H7 (cell line): ENCODE results near the gene FGFBP3. TPM values are rescaled to one million over a fixed set of nuclear protein-coding genes. Genes with fewer than 3 reads are reported as not detected.
"Not testable (repeated sequence)": the region's sequence is repeated elsewhere in the genome, so short reads cannot be mapped to it uniquely, and the experiment has no call there.

Experiments used
- DNase-seq: peaks from one replicate; pipeline ENCODE4 v3.0.0; 2012
- H3K27me3 ChIP-seq: 2 replicates; pipeline ENCODE4 v1.6.0; 2011; ENCODE audit warnings: mild to moderate bottlenecking, low read length; ENCODE audit not compliant: control insufficient read depth, insufficient read depth
- H3K36me3 ChIP-seq: replicated peaks from 2 replicates; pipeline ENCODE4 v1.5.1; 2011; ENCODE audit warnings: low read length; ENCODE audit not compliant: control insufficient read depth, insufficient read depth
- H3K4me3 ChIP-seq: 2 replicates; pipeline ENCODE4 v1.5.1; 2011; ENCODE audit warnings: low read depth, mild to moderate bottlenecking, control low read depth, low read length, moderate library complexity; ENCODE audit not compliant: insufficient read depth
- total RNA-seq: library from RNA; depleted of rRNA; stranded (reverse); fragments of >200 nt; shearing (Covaris generic); gene quantifications from 2 replicates; pipeline ENCODE4 v1.2.3, GENCODE V29; 2014

The FGFBP3 gene
- total RNA-seq, 1 experiment from 2014 or later = 10.1 TPM

- H3K4me3 ChIP-seq = peak within 1 kb of the TSS; percentile 78
- DNase-seq = peak; percentile 85
- H3K27me3 ChIP-seq = no peaks in the 10 kb centered on the region
- H3K36me3 ChIP-seq = no peaks in the 10 kb centered on the region
Observed at GRCh38 chr10:91923371-91924211, 14.3 kb upstream of the FGFBP3 start, which contains the start of gene BTAF1. TSS of gene BTAF1 (plus strand) at chr10:91923770. CDS start at chr10:91924077, 307 bp downstream.

- Histone ChIP-seq H3K4me3 (no peak overlapping the region), H3K27me3 (no peaks in the 10 kb centered on the region), H3K36me3 (no peaks in the 10 kb centered on the region)
- no peak for DNase-seq
Observed at GRCh38 chr10:91919651-91920050, 10.4 kb upstream of the FGFBP3 start.

GRCh38 chr10:91910467-91910866, 1.2 kb upstream of the FGFBP3 start:
- no peak for DNase-seq
- no peak overlapping the region for H3K4me3 ChIP-seq
- H3K36me3 ChIP-seq = no peaks in the 10 kb centered on the region; the same call in 1 of the 2 replicates
- no peaks in the 10 kb centered on the region for H3K27me3 ChIP-seq

- Histone ChIP-seq H3K36me3 (no peaks in the 10 kb centered on the region; the same call in 1 of the 2 replicates), H3K4me3 (peak overlapping the region; percentile 76), H3K27me3 (no peaks in the 10 kb centered on the region)
- peak; percentile 84 for DNase-seq
Observed at GRCh38 chr10:91908337-91909116, 759 bp downstream of the FGFBP3 start.

- Histone ChIP-seq H3K27me3 (no peaks in the 10 kb centered on the region), H3K4me3 (peak overlapping the region; percentile 76), H3K36me3 (no peaks in the 10 kb centered on the region; the same call in 1 of the 2 replicates)
- no peak for DNase-seq
Observed at GRCh38 chr10:91907914-91908336, 1.4 kb downstream of the FGFBP3 start.

- Histone ChIP-seq H3K36me3 (no peaks in the 10 kb centered on the region; the same call in 1 of the 2 replicates), H3K27me3 (no peaks in the 10 kb centered on the region), H3K4me3 (peak overlapping the region; percentile 76)
- no peak for DNase-seq
Observed at GRCh38 chr10:91907033-91907594, 2.2 kb downstream of the FGFBP3 start.

- H3K36me3 ChIP-seq = no peaks in the 10 kb centered on the region; the same call in 1 of the 2 replicates
- no peak overlapping the region for H3K4me3 ChIP-seq
- no peaks in the 10 kb centered on the region for H3K27me3 ChIP-seq
- no peak for DNase-seq
Observed at GRCh38 chr10:91901784-91902677, 7.3 kb downstream of the FGFBP3 start.

- no peak overlapping the region for H3K4me3 ChIP-seq
- no peak for DNase-seq
- no peaks in the 10 kb centered on the region for H3K27me3 ChIP-seq
- no peaks in the 10 kb centered on the region for H3K36me3 ChIP-seq
Observed at GRCh38 chr10:91897421-91897820, 11.9 kb downstream of the FGFBP3 start.

GRCh38 chr10:91896212-91896756, 13.0 kb downstream of the FGFBP3 start:
- no peaks in the 10 kb centered on the region for H3K27me3 ChIP-seq
- DNase-seq = no peak
- no peak overlapping the region for H3K4me3 ChIP-seq
- no peaks in the 10 kb centered on the region for H3K36me3 ChIP-seq

GRCh38 chr10:91894261-91894685, 15.0 kb downstream of the FGFBP3 start:
- not testable (repeated sequence) for H3K4me3 ChIP-seq, H3K27me3 ChIP-seq, DNase-seq, H3K36me3 ChIP-seq

GRCh38 chr10:91893051-91893450, 16.2 kb downstream of the FGFBP3 start:
- no peak for DNase-seq
- Histone ChIP-seq H3K4me3 (no peak overlapping the region), H3K27me3 (no peaks in the 10 kb centered on the region), H3K36me3 (no peaks in the 10 kb centered on the region)

- no peak for DNase-seq
- H3K36me3 ChIP-seq = no peaks in the 10 kb centered on the region
- no peaks in the 10 kb centered on the region for H3K27me3 ChIP-seq
- no peak overlapping the region for H3K4me3 ChIP-seq
Observed at GRCh38 chr10:91891125-91892001, 17.9 kb downstream of the FGFBP3 start.
